WTC11 (cell line): ENCODE data around the gene OSBPL5. TPM values are rescaled to one million over a fixed set of nuclear protein-coding genes. Genes with fewer than 3 reads are reported as not detected.

Experiments
- ATAC-seq: fragments of 200-7000 bp; cut with Tn5 transposase; 2 replicates; pipeline ENCODE4 v1.10.0; 2021; ENCODE audit warnings: mild to moderate bottlenecking, moderate library complexity
- CTCF ChIA-PET: fragments of 300-600 bp; sonication (Branson Sonifier 250); formaldehyde crosslinking; loops from one replicate; lab custom pipeline; 2021; ENCODE audit warnings: antibody characterized with exemption; lab: Charles Lee
- POLR2A ChIA-PET: fragments of 350-600 bp; sonication (Branson Sonifier 250); formaldehyde crosslinking; loops from one replicate; lab custom pipeline; 2021; ENCODE audit warnings: antibody characterized with exemption; lab: Charles Lee
- DNase-seq: peaks from one replicate; pipeline ENCODE4 v3.0.0; 2021; ENCODE audit warnings: low spot score
- H3K27ac Mint-ChIP-seq: 2 replicates; pipeline ENCODE4 v1.8.0; 2021; ENCODE audit warnings: mixed read lengths
- H3K27me3 Mint-ChIP-seq: 2 replicates; pipeline ENCODE4 v1.8.0; 2021; ENCODE audit warnings: low read depth, mild to moderate bottlenecking, moderate library complexity, mixed read lengths
- H3K36me3 Mint-ChIP-seq: 2 replicates; pipeline ENCODE4 v1.8.0; 2021; ENCODE audit warnings: mixed read lengths
- H3K4me1 Mint-ChIP-seq: 2 replicates; pipeline ENCODE4 v1.8.0; 2022; ENCODE audit warnings: mixed read lengths
- H3K4me3 Mint-ChIP-seq: 2 replicates; pipeline ENCODE4 v1.8.0; 2021; ENCODE audit warnings: mild to moderate bottlenecking, moderate library complexity, mixed read lengths
- H3K9me3 Mint-ChIP-seq: 2 replicates; pipeline ENCODE4 v1.8.0; 2021; ENCODE audit warnings: mixed read lengths
- ATF1 ChIP-seq: sonication (generic); formaldehyde crosslinking; IDR thresholded peaks from 2 replicates; pipeline ENCODE4 v1.8.1; 2023; ENCODE audit warnings: mild to moderate bottlenecking, moderate library complexity, missing genetic modification reagents
- CBFB ChIP-seq: sonication (generic); formaldehyde crosslinking; IDR thresholded peaks from 2 replicates; pipeline ENCODE4 v1.8.1; 2022; ENCODE audit warnings: mild to moderate bottlenecking, low read depth, missing genetic modification reagents
- GABPB1 ChIP-seq: sonication (generic); formaldehyde crosslinking; IDR thresholded peaks from 2 replicates; pipeline ENCODE4 v1.8.1; 2023; ENCODE audit warnings: mild to moderate bottlenecking, missing genetic modification reagents
- JAZF1 ChIP-seq: fragments of 250-450 bp; sonication (Bioruptor Pico); IDR thresholded peaks from 2 replicates; pipeline ENCODE4 v1.9.0; 2021; ENCODE audit warnings: moderate library complexity, mild to moderate bottlenecking, inconsistent platforms
- JUN ChIP-seq: sonication (generic); formaldehyde crosslinking; IDR thresholded peaks from 2 replicates; pipeline ENCODE4 v1.8.0; 2023; ENCODE audit warnings: mild to moderate bottlenecking, missing genetic modification reagents
- MXD4 ChIP-seq: fragments of 250-450 bp; sonication (Bioruptor Pico); IDR thresholded peaks from 2 replicates; pipeline ENCODE4 v1.8.0; 2021; ENCODE audit warnings: mild to moderate bottlenecking, moderate library complexity, borderline replicate concordance
- MYBL2 ChIP-seq: sonication (generic); formaldehyde crosslinking; IDR thresholded peaks from 2 replicates; pipeline ENCODE4 v1.8.1; 2023; ENCODE audit warnings: mild to moderate bottlenecking, moderate library complexity, missing genetic modification reagents
- NFYB ChIP-seq: sonication (generic); formaldehyde crosslinking; conservative IDR thresholded peaks from 2 replicates; pipeline ENCODE4 v1.8.0; 2022; ENCODE audit warnings: low read depth, missing genetic modification reagents
- NR2C2 ChIP-seq: sonication (generic); formaldehyde crosslinking; IDR thresholded peaks from 2 replicates; pipeline ENCODE4 v1.8.0; 2022; ENCODE audit warnings: mild to moderate bottlenecking, missing genetic modification reagents
- PRRX2 ChIP-seq: fragments of 250-450 bp; sonication (Bioruptor Pico); IDR thresholded peaks from 2 replicates; pipeline ENCODE4 v1.8.0; 2021; ENCODE audit warnings: mild to moderate bottlenecking
- SMAD4 ChIP-seq: sonication (generic); formaldehyde crosslinking; IDR thresholded peaks from 2 replicates; pipeline ENCODE4 v1.8.0; 2022; ENCODE audit warnings: mild to moderate bottlenecking, missing genetic modification reagents
- SP1 ChIP-seq: sonication (generic); formaldehyde crosslinking; conservative IDR thresholded peaks from 2 replicates; pipeline ENCODE4 v1.8.1; 2022; ENCODE audit warnings: missing genetic modification reagents
- TP53 ChIP-seq: sonication (generic); formaldehyde crosslinking; IDR thresholded peaks from 2 replicates; pipeline ENCODE4 v1.8.1; 2023; ENCODE audit warnings: mild to moderate bottlenecking, missing genetic modification reagents
- ZNF138 ChIP-seq: sonication (generic); formaldehyde crosslinking; conservative IDR thresholded peaks from 2 replicates; pipeline ENCODE4 v1.8.1; 2022; ENCODE audit warnings: mild to moderate bottlenecking, moderate library complexity, missing genetic modification reagents
- ZNF219 ChIP-seq: sonication (generic); formaldehyde crosslinking; IDR thresholded peaks from 2 replicates; pipeline ENCODE4 v1.8.0; 2023; ENCODE audit warnings: missing genetic modification reagents, mild to moderate bottlenecking, borderline replicate concordance
- ZNF317 ChIP-seq: sonication (generic); formaldehyde crosslinking; IDR thresholded peaks from 2 replicates; pipeline ENCODE4 v1.8.1; 2023; ENCODE audit warnings: low read depth, mild to moderate bottlenecking, moderate library complexity, missing genetic modification reagents, borderline replicate concordance
- ZNF671 ChIP-seq: fragments of 250-450 bp; sonication (Bioruptor Pico); IDR thresholded peaks from 2 replicates; pipeline ENCODE4 v1.8.0; 2021; ENCODE audit warnings: mild to moderate bottlenecking
- total RNA-seq: library from RNA; stranded (reverse); gene quantifications from 3 replicates; pipeline ENCODE4 v1.2.3, GENCODE V29; 2021
- TF ChIP-seq, protein P1 (sequence below): sonication (generic); formaldehyde crosslinking; IDR thresholded peaks from 2 replicates; pipeline ENCODE4 v1.8.0; 2022; ENCODE audit warnings: missing genetic modification reagents
- TF ChIP-seq, protein P2 (sequence below): sonication (generic); formaldehyde crosslinking; conservative IDR thresholded peaks from 2 replicates; pipeline ENCODE4 v1.8.1; 2022; ENCODE audit warnings: mild to moderate bottlenecking, missing genetic modification reagents
- TF ChIP-seq, protein P3 (sequence below): fragments of 250-450 bp; sonication (Bioruptor Pico); conservative IDR thresholded peaks from 2 replicates; pipeline ENCODE4 v1.9.0; 2021; ENCODE audit warnings: mild to moderate bottlenecking
- TF ChIP-seq, protein P4 (sequence below): fragments of 250-450 bp; sonication (Bioruptor Pico); IDR thresholded peaks from 2 replicates; pipeline ENCODE4 v2.1.2; 2022; ENCODE audit warnings: mild to moderate bottlenecking, moderate library complexity
- TF ChIP-seq, protein P5 (sequence below): sonication (generic); formaldehyde crosslinking; IDR thresholded peaks from 2 replicates; pipeline ENCODE4 v1.8.1; 2022; ENCODE audit warnings: low read depth, missing genetic modification reagents, borderline replicate concordance

OSBPL5 gene
- total RNA-seq, 1 experiment from 2014 or later = 17.7 TPM

DNA sequence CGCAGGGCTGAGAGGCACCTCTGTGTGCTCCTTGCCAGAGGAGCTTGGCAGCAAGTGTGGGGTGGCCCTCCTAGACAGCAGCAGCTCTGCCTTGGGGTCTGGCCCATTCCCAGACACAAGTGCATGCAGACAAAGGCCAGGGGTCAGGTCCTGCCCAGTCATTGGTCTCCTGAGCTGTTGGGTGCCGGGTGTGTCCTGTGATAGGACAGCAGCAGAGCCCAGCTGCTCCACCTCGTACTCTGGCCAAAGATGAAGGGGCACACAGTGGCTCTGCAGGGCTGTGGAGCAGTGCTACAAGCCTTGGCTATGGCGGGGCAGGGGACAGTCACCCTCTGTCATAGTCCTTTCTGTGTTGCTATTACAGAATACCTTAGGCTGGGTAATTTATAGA is 17.3 kb upstream of the OSBPL5 start:
- H3K4me1 Mint-ChIP-seq = peaks cover 2% of the 10 kb centered on the region
- ChIA-PET CTCF (no interaction called here), POLR2A (no interaction called here)
- no peaks in the 10 kb centered on the region for H3K36me3 Mint-ChIP-seq
- peaks cover 10% of the 10 kb centered on the region for H3K27me3 Mint-ChIP-seq
- H3K27ac Mint-ChIP-seq = no peak overlapping the region
- no peak for DNase-seq
- H3K9me3 Mint-ChIP-seq = peaks cover 17% of the 10 kb centered on the region
- no peak overlapping the region for H3K4me3 Mint-ChIP-seq
- TF ChIP-seq MYBL2 (CRISPR knock-in tag) = no peak
- TF ChIP-seq, protein P1, sequence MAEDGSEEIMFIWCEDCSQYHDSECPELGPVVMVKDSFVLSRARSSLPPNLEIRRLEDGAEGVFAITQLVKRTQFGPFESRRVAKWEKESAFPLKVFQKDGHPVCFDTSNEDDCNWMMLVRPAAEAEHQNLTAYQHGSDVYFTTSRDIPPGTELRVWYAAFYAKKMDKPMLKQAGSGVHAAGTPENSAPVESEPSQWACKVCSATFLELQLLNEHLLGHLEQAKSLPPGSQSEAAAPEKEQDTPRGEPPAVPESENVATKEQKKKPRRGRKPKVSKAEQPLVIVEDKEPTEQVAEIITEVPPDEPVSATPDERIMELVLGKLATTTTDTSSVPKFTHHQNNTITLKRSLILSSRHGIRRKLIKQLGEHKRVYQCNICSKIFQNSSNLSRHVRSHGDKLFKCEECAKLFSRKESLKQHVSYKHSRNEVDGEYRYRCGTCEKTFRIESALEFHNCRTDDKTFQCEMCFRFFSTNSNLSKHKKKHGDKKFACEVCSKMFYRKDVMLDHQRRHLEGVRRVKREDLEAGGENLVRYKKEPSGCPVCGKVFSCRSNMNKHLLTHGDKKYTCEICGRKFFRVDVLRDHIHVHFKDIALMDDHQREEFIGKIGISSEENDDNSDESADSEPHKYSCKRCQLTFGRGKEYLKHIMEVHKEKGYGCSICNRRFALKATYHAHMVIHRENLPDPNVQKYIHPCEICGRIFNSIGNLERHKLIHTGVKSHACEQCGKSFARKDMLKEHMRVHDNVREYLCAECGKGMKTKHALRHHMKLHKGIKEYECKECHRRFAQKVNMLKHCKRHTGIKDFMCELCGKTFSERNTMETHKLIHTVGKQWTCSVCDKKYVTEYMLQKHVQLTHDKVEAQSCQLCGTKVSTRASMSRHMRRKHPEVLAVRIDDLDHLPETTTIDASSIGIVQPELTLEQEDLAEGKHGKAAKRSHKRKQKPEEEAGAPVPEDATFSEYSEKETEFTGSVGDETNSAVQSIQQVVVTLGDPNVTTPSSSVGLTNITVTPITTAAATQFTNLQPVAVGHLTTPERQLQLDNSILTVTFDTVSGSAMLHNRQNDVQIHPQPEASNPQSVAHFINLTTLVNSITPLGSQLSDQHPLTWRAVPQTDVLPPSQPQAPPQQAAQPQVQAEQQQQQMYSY (CRISPR knock-in tag) = no peak
- TF ChIP-seq, protein P2, sequence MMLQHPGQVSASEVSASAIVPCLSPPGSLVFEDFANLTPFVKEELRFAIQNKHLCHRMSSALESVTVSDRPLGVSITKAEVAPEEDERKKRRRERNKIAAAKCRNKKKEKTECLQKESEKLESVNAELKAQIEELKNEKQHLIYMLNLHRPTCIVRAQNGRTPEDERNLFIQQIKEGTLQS = no peak
- no peak for TF ChIP-seq ZNF671
- no peak for TF ChIP-seq JUN (CRISPR knock-in tag)
- no peak for TF ChIP-seq ZNF138 (CRISPR knock-in tag)
- no peak for TF ChIP-seq ATF1 (CRISPR knock-in tag)
- no peak for TF ChIP-seq SP1 (CRISPR knock-in tag)
- no peak for TF ChIP-seq PRRX2 (CRISPR knock-in tag)
- no peak for TF ChIP-seq MXD4 (CRISPR knock-in tag)
- TF ChIP-seq JAZF1 = no peak
- no peak for TF ChIP-seq CBFB (CRISPR knock-in tag)
- no peak for ATAC-seq

DNA sequence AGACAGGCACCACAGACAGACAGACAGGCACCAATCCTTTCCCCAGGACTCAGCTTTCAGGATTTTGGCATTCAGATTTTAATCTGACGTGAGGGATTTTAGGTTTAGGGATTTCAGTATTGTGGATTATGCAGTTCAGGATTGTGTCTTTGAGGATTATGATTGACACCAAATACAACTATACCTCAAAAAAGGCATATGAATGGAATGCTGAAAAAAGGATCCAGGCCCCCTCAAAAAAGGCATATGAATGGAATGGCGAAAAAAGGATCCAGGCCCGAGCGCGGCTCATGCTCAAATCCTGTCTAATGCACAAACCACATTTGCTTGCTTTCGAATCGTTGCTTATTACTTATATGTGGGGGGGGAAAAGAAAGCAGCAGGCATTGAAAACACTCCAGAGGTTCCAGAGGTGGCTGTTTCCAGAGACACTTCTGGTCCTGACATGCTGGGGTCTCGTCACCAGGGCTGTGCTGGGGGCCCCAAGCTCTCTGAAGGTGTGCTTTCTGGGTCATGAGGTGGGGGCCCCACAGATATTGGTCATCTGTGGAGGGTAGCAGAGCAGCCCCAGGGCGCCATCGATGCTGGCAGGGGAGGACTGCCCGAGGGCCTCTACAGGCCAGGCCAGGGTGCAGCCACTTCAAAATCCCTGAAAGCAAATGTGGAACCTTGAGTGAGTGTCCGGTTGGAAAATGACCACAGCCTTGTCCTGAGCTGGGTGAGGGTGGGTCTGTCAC is 16.8 kb upstream of the OSBPL5 start:
- POLR2A ChIA-PET = no interaction called here
- Mint-ChIP-seq H3K36me3 (peaks cover under 1% of the 10 kb centered on the region; the same call in 1 of the 2 replicates), H3K27me3 (peaks cover 13% of the 10 kb centered on the region), H3K4me1 (no peaks in the 10 kb centered on the region), H3K9me3 (peaks cover 22% of the 10 kb centered on the region), H3K4me3 (no peak overlapping the region), H3K27ac (no peak overlapping the region)
- DNase-seq (no peak), ATAC-seq (no peak)
- CTCF ChIA-PET = no interaction called here
- TF ChIP-seq TP53 (CRISPR knock-in tag) = no peak

DNA sequence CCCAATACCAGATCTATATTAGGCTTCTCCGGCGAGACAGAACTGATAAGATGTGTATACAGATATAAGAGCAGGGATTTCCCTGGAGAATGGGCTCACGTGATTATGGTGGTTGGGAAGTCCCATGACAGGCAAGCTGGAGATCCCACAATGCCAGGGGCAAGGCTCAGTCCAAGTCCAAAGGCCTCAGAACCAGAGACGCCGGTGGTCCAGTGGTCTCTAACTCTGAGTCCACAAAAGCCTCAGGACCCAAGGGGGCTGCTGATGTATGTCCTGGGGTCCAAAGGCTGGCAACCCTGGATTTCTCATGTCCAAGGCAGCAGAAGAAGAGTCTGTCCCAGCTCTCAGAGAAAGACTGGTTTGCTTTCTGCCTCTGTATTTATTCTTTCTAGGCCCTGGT is 15.8 kb upstream of the OSBPL5 start:
- H3K4me1 Mint-ChIP-seq = no peaks in the 10 kb centered on the region
- peaks cover 33% of the 10 kb centered on the region for H3K9me3 Mint-ChIP-seq
- CTCF ChIA-PET = interaction anchor here (0.6 kb wide), 2 partner anchors 16 to 86 kb away, joined by 3 to 5 read pairs; partner anchors contain the start of gene OSBPL5
- H3K4me3 Mint-ChIP-seq = no peak overlapping the region
- no peak for DNase-seq
- H3K27me3 Mint-ChIP-seq = peaks cover 19% of the 10 kb centered on the region
- POLR2A ChIA-PET = no interaction called here
- no peak for TF ChIP-seq ZNF219
- no peak for TF ChIP-seq PRRX2 (CRISPR knock-in tag)
- no peak for TF ChIP-seq SMAD4 (CRISPR knock-in tag)
- no peak for TF ChIP-seq ZNF138 (CRISPR knock-in tag)
- no peak overlapping the region for H3K27ac Mint-ChIP-seq
- no peak for ATAC-seq
- H3K36me3 Mint-ChIP-seq = peaks cover 6% of the 10 kb centered on the region; the same call in 1 of the 2 replicates

DNA sequence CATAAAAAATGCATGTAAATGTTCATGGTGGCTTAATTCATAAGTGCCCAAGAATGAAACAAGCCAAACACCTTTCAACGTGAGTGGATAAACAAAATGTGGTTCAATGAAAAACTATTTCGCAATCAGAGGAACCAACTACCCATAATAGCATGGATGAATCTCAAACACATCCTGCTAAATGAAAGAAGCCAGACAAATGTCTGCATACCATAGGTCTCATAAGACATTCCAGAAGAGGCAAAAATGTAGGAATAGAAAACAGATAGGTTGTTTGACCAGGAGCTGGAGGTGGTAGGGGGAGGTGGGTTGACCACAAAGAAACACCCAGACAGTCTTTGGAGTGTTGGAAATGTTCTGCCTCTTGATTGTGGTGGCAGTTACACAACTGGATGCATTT is 13.2 kb upstream of the OSBPL5 start:
- no peak for ATAC-seq
- CTCF ChIA-PET = no interaction called here
- no peak overlapping the region for H3K27ac Mint-ChIP-seq
- TF ChIP-seq NFYB (CRISPR knock-in tag) (no peak), GABPB1 (no peak), NR2C2 (CRISPR knock-in tag) (no peak), ZNF317 (CRISPR knock-in tag) (no peak)
- TF ChIP-seq, protein P3, sequence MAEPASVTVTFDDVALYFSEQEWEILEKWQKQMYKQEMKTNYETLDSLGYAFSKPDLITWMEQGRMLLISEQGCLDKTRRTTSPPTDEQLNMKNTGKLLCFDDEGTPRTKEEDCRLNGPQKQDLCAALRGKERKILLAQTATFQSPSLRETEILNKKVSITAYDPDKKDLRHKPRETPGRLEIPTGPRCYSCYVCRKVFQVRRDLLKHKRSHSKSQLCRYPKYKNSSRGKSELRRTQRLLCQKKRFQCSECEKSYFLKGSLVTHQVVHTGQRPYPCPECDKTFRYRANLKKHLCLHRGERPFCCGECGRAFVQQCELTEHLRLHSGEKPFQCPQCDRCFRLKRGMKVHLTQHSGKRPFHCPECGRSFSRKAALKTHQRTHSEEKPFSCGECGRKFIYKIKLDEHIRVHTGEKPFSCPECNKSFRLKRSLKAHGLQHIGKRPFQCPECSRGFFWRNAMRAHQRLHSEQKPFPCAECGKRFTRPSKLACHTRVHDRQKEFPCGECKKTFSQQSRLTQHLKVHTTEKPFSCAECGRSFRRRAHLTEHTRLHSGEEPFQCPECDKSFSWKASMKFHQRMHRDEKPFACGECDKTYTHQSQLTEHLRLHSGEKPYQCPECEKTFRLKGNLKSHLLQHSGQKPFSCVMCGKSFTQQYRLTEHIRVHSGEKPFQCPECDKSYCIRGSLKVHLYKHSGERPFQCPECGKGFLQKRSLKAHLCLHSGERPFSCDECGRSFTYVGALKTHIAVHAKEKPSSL = no peak
- TF ChIP-seq, protein P4, sequence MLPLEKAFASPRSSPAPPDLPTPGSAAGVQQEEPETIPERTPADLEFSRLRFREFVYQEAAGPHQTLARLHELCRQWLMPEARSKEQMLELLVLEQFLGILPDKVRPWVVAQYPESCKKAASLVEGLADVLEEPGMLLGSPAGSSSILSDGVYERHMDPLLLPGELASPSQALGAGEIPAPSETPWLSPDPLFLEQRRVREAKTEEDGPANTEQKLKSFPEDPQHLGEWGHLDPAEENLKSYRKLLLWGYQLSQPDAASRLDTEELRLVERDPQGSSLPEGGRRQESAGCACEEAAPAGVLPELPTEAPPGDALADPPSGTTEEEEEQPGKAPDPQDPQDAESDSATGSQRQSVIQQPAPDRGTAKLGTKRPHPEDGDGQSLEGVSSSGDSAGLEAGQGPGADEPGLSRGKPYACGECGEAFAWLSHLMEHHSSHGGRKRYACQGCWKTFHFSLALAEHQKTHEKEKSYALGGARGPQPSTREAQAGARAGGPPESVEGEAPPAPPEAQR = no peak
- TF ChIP-seq, protein P5, sequence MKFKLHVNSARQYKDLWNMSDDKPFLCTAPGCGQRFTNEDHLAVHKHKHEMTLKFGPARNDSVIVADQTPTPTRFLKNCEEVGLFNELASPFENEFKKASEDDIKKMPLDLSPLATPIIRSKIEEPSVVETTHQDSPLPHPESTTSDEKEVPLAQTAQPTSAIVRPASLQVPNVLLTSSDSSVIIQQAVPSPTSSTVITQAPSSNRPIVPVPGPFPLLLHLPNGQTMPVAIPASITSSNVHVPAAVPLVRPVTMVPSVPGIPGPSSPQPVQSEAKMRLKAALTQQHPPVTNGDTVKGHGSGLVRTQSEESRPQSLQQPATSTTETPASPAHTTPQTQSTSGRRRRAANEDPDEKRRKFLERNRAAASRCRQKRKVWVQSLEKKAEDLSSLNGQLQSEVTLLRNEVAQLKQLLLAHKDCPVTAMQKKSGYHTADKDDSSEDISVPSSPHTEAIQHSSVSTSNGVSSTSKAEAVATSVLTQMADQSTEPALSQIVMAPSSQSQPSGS (CRISPR knock-in tag) = no peak

More for the DNA sequence above, 13.2 kb upstream of the OSBPL5 start:
- H3K27me3 Mint-ChIP-seq = peaks cover 16% of the 10 kb centered on the region
- DNase-seq = no peak
- H3K4me1 Mint-ChIP-seq = no peaks in the 10 kb centered on the region
- H3K36me3 Mint-ChIP-seq = peaks cover 8% of the 10 kb centered on the region; the same call in 1 of the 2 replicates
- H3K9me3 Mint-ChIP-seq = peaks cover 39% of the 10 kb centered on the region
- no peak overlapping the region for H3K4me3 Mint-ChIP-seq
- POLR2A ChIA-PET = no interaction called here
